Activated CD8-positive, alpha-beta T cell treated with anti-CD3 and anti-CD28 coated beads for 36 hours (primary cell): Measurements from ENCODE around the gene ERG. TPM values are rescaled to one million over a fixed set of nuclear protein-coding genes. Genes with fewer than 3 reads are reported as not detected.

Source experiments
- ATAC-seq: fragments of 200-7000 bp; cut with Tn5 transposase; one replicate; pipeline ENCODE4 v1.10.0; 2021; ENCODE audit warnings: mild to moderate bottlenecking, moderate library complexity
- CTCF ChIA-PET: fragments of 350-600 bp; sonication (Branson Sonifier 250); formaldehyde crosslinking; loops from one replicate; lab custom pipeline; 2021; ENCODE audit warnings: antibody characterized with exemption; lab: Charles Lee
- POLR2A ChIA-PET: fragments of 350-600 bp; sonication (Branson Sonifier 250); formaldehyde crosslinking; loops from one replicate; lab custom pipeline; 2021; ENCODE audit warnings: antibody characterized with exemption; lab: Charles Lee
- DNase-seq: peaks from one replicate; pipeline ENCODE4 v3.0.0-alpha.2; 2020
- H3K27ac Mint-ChIP-seq: one replicate; pipeline ENCODE4 v1.8.0; 2021; ENCODE audit warnings: mild to moderate bottlenecking, mixed read lengths
- H3K27me3 Mint-ChIP-seq: one replicate; pipeline ENCODE4 v1.8.0; 2021; ENCODE audit warnings: mixed read lengths
- H3K36me3 Mint-ChIP-seq: one replicate; pipeline ENCODE4 v1.8.0; 2021; ENCODE audit warnings: low read depth, mixed read lengths
- H3K4me1 Mint-ChIP-seq: one replicate; pipeline ENCODE4 v1.8.0; 2021; ENCODE audit warnings: low read depth, mixed read lengths
- H3K4me3 Mint-ChIP-seq: one replicate; pipeline ENCODE4 v1.8.0; 2021; ENCODE audit warnings: mild to moderate bottlenecking, moderate library complexity, mixed read lengths
- H3K9me3 Mint-ChIP-seq: one replicate; pipeline ENCODE4 v1.8.0; 2021; ENCODE audit warnings: mixed read lengths
- CTCF ChIP-seq: fragments of 200-600 bp; IDR thresholded peaks from one replicate; pipeline ENCODE4 v1.8.0; 2022; ENCODE audit warnings: antibody characterized with exemption, mild to moderate bottlenecking
- intact Hi-C: fragments of 100-400 bp; cut with micrococcal nuclease; formaldehyde crosslinking; loops from one replicate; pipeline ENCODE4 v1.10.0; 2022
- total RNA-seq, 2 experiments: library from RNA; stranded (reverse); gene quantifications; one replicate each; pipeline ENCODE4 v1.2.3, GENCODE V29; 2021

The ERG gene
- total RNA-seq, 2 experiments from 2014 or later: not detected

GRCh38 chr21:38500073-38500472 is 1.8 kb upstream of the ERG start:
- POLR2A ChIA-PET: no interaction called here
- peaks cover 35% of the 10 kb centered on the region for H3K27me3 Mint-ChIP-seq

GRCh38 chr21:38499296-38499695 is 1.0 kb upstream of the ERG start:
- ATAC-seq: no peak
- Mint-ChIP-seq H3K27me3 (peaks cover 36% of the 10 kb centered on the region), H3K36me3 (no peaks in the 10 kb centered on the region), H3K4me3 (no peak overlapping the region), H3K9me3 (no peaks in the 10 kb centered on the region), H3K4me1 (no peaks in the 10 kb centered on the region), H3K27ac (no peak overlapping the region)
- POLR2A ChIA-PET: no interaction called here
- intact Hi-C loops: no loop called here
- CTCF ChIA-PET: no interaction called here
- no peak for DNase-seq
- no peak for TF ChIP-seq CTCF

More at GRCh38 chr21:38500073-38500472, 1.8 kb upstream of the ERG start:
- Mint-ChIP-seq H3K4me1 (no peaks in the 10 kb centered on the region), H3K36me3 (no peaks in the 10 kb centered on the region), H3K9me3 (no peaks in the 10 kb centered on the region), H3K27ac (no peak overlapping the region), H3K4me3 (no peak overlapping the region)
- ATAC-seq (no peak), DNase-seq (no peak)
- TF ChIP-seq CTCF: no peak
- intact Hi-C loops: no loop called here
- CTCF ChIA-PET: no interaction called here

GRCh38 chr21:38496224-38496623 is 2.1 kb downstream of the ERG start:
- no peak overlapping the region for H3K27ac Mint-ChIP-seq
- no peak overlapping the region for H3K4me3 Mint-ChIP-seq
- intact Hi-C loops: no loop called here
- CTCF ChIA-PET: no interaction called here
- no peak for ATAC-seq
- DNase-seq: no peak
- no peaks in the 10 kb centered on the region for H3K36me3 Mint-ChIP-seq
- no peaks in the 10 kb centered on the region for H3K9me3 Mint-ChIP-seq
- no peak for TF ChIP-seq CTCF
- H3K27me3 Mint-ChIP-seq: peaks cover 44% of the 10 kb centered on the region
- POLR2A ChIA-PET: no interaction called here
- no peaks in the 10 kb centered on the region for H3K4me1 Mint-ChIP-seq

GRCh38 chr21:38495696-38496095 is 2.6 kb downstream of the ERG start:
- no peaks in the 10 kb centered on the region for H3K4me1 Mint-ChIP-seq
- H3K9me3 Mint-ChIP-seq: no peaks in the 10 kb centered on the region
- no peaks in the 10 kb centered on the region for H3K36me3 Mint-ChIP-seq
- ChIA-PET CTCF (no interaction called here), POLR2A (no interaction called here)
- no peak for DNase-seq
- ATAC-seq: no peak
- no peak for TF ChIP-seq CTCF
- no peak overlapping the region for H3K27ac Mint-ChIP-seq
- intact Hi-C loops: no loop called here
- peaks cover 46% of the 10 kb centered on the region for H3K27me3 Mint-ChIP-seq
- H3K4me3 Mint-ChIP-seq: no peak overlapping the region

GRCh38 chr21:38495242-38495641 is 3.0 kb downstream of the ERG start:
- intact Hi-C loops: no loop called here
- no peaks in the 10 kb centered on the region for H3K9me3 Mint-ChIP-seq
- H3K27me3 Mint-ChIP-seq: peaks cover 45% of the 10 kb centered on the region
- POLR2A ChIA-PET: no interaction called here
- no peak overlapping the region for H3K27ac Mint-ChIP-seq
- no peak for ATAC-seq
- H3K4me1 Mint-ChIP-seq: no peaks in the 10 kb centered on the region
- DNase-seq: no peak
- CTCF ChIA-PET: no interaction called here
- TF ChIP-seq CTCF: no peak
- H3K4me3 Mint-ChIP-seq: no peak overlapping the region
- H3K36me3 Mint-ChIP-seq: no peaks in the 10 kb centered on the region
